AG04449 (cell line): ENCODE data around the gene STXBP1.

ENCODE experiments used
- CTCF ChIA-PET: fragments of 350-600 bp; formaldehyde crosslinking; extraction: SDS; loops from one replicate; lab custom pipeline; 2021; ENCODE audit warnings: antibody characterized with exemption; lab: Yijun Ruan, JAX
- POLR2A ChIA-PET: fragments of 400-600, 350-600 bp; formaldehyde crosslinking; extraction: SDS; loops from one replicate; lab custom pipeline; 2020; ENCODE audit warnings: antibody characterized with exemption, inconsistent platforms; lab: Yijun Ruan, JAX
- DNase-seq: peaks from one replicate; pipeline ENCODE4 v3.0.0-alpha.2; 2010; ENCODE audit warnings: low read depth, low spot score
- H3K4me3 ChIP-seq: 2 replicates; pipeline ENCODE4 v1.5.1; 2011; ENCODE audit warnings: low read depth, mild to moderate bottlenecking, control low read depth, low read length
- TF ChIP-seq, protein P1 (sequence below): IDR thresholded peaks from one replicate; pipeline ENCODE4 v1.5.1; 2011; ENCODE audit warnings: mild to moderate bottlenecking, moderate library complexity, low read length, control low read depth, inconsistent platforms; ENCODE audit not compliant: insufficient read depth; ENCODE audit errors: missing control alignments

Gene STXBP1

GRCh38 chr9:127611899-127612790 is at the start of gene STXBP1:
Gene STXBP1, plus strand, starts transcription at chr9:127612277. Its CDS starts 127 bp downstream, at chr9:127612404.
- DNase-seq: no peak
- H3K4me3 ChIP-seq: peak within 1 kb of the TSS; percentile 79
- TF ChIP-seq, protein P1, sequence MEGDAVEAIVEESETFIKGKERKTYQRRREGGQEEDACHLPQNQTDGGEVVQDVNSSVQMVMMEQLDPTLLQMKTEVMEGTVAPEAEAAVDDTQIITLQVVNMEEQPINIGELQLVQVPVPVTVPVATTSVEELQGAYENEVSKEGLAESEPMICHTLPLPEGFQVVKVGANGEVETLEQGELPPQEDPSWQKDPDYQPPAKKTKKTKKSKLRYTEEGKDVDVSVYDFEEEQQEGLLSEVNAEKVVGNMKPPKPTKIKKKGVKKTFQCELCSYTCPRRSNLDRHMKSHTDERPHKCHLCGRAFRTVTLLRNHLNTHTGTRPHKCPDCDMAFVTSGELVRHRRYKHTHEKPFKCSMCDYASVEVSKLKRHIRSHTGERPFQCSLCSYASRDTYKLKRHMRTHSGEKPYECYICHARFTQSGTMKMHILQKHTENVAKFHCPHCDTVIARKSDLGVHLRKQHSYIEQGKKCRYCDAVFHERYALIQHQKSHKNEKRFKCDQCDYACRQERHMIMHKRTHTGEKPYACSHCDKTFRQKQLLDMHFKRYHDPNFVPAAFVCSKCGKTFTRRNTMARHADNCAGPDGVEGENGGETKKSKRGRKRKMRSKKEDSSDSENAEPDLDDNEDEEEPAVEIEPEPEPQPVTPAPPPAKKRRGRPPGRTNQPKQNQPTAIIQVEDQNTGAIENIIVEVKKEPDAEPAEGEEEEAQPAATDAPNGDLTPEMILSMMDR: peak; percentile 32
- ChIA-PET POLR2A (interaction anchor here (1.5 to 1.7 kb wide), 2 partner anchors 33 to 95 kb away, joined by 3 read pairs; partner anchors contain the start of gene CFAP157), CTCF (interaction anchor here (0.8 to 22.1 kb wide), 7 partner anchors 27 to 173 kb away, joined by 3 to 175 read pairs (median 4); partner anchors contain the start of genes CDK9 and TOR2A)

DNA sequence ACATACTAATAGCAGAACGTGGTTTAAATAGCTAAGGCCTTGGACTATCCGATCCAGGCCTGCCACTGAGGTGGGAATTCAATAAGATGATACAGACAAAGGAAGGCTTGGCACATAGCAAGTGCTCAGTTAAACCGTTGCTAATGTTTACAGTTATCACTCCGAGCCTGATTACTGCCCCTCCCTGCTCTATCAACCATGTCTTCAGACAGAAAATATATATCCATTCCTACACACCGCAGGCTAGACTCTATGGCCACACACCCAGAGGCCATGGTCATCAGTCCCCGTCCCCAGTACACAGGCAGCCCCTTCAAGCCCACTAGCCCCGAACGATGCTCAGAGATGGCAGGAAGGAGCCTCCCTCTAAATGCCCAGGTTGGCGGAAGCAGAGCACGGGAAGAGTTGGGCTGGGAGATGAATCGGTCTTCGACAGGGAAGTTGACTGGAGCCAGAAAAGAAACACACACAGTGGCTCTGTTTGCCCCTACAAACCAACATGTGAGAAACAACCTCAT is 49.7 kb upstream of the STXBP1 start:
- ChIA-PET POLR2A (interaction anchor here (0.9 to 2.1 kb wide), 11 partner anchors 11 to 116 kb away, joined by 3 to 18 read pairs (median 3); no protein-coding TSS in a partner anchor), CTCF (interaction anchor here (0.6 to 2.1 kb wide), 7 partner anchors 9 to 172 kb away, joined by 3 to 8 read pairs (median 4); partner anchors contain the start of gene TOR2A)
- H3K4me3 ChIP-seq: peak overlapping the region; percentile 2; the same call in 1 of the 2 replicates
- no peak for DNase-seq
- TF ChIP-seq, protein P1: no peak

- ChIA-PET CTCF (interaction anchor here (2.1 kb wide), 1 partner anchor 172 kb away, joined by 4 read pairs; the partner anchor contains the start of gene TOR2A), POLR2A (interaction anchor here (2.1 kb wide), 1 partner anchor 42 kb away, joined by 18 read pairs; no protein-coding TSS in a partner anchor)
- no peak overlapping the region; the same call in 1 of the 2 replicates for H3K4me3 ChIP-seq
- TF ChIP-seq, protein P1: no peak
- DNase-seq: no peak
These were observed 49.2 kb upstream of the STXBP1 start for GRCh38 chr9:127562841-127563401.

GRCh38 chr9:127563579-127563978 is 48.5 kb upstream of the STXBP1 start:
- CTCF ChIA-PET: no interaction called here
- POLR2A ChIA-PET: no interaction called here

GRCh38 chr9:127565231-127565630 is 46.8 kb upstream of the STXBP1 start:
- TF ChIP-seq, protein P1: no peak
- H3K4me3 ChIP-seq: no peak overlapping the region
- DNase-seq: no peak
- ChIA-PET POLR2A (interaction anchor here (1.8 kb wide), 1 partner anchor 8 kb away, joined by 7 read pairs; no protein-coding TSS in a partner anchor), CTCF (interaction anchor here (1.0 to 1.6 kb wide), 2 partner anchors 24 to 170 kb away, joined by 3 to 6 read pairs; partner anchors contain the start of gene TOR2A)

More at GRCh38 chr9:127563579-127563978, 48.5 kb upstream of the STXBP1 start:
- no peak overlapping the region; the same call in 1 of the 2 replicates for H3K4me3 ChIP-seq
- TF ChIP-seq, protein P1: no peak
- DNase-seq: no peak
